NB4 (cell line): ENCODE data around the gene NAMPT.

Experiments used
- CTCF ChIP-seq: IDR thresholded peaks from one replicate; pipeline ENCODE4 v1.5.1; 2012; ENCODE audit warnings: low read depth, low read length
- POLR2A ChIP-seq: IDR thresholded peaks from 2 replicates; pipeline ENCODE4 v1.6.1; 2011; ENCODE audit warnings: mild to moderate bottlenecking; ENCODE audit not compliant: insufficient read length; ENCODE audit errors: extremely low read depth

GRCh38 chr7:106262221-106262881, 22.4 kb downstream of the NAMPT start:
- TF ChIP-seq CTCF, result no peak
- TF ChIP-seq POLR2A, result no peak
